MV-4-11 (cell line): ENCODE measurements around the gene CLSTN2.

Source experiments
- DNase-seq: peaks from one replicate; lab custom pipeline; 2025; lab: John Stamatoyannopoulos, UW

Gene CLSTN2

DNA sequence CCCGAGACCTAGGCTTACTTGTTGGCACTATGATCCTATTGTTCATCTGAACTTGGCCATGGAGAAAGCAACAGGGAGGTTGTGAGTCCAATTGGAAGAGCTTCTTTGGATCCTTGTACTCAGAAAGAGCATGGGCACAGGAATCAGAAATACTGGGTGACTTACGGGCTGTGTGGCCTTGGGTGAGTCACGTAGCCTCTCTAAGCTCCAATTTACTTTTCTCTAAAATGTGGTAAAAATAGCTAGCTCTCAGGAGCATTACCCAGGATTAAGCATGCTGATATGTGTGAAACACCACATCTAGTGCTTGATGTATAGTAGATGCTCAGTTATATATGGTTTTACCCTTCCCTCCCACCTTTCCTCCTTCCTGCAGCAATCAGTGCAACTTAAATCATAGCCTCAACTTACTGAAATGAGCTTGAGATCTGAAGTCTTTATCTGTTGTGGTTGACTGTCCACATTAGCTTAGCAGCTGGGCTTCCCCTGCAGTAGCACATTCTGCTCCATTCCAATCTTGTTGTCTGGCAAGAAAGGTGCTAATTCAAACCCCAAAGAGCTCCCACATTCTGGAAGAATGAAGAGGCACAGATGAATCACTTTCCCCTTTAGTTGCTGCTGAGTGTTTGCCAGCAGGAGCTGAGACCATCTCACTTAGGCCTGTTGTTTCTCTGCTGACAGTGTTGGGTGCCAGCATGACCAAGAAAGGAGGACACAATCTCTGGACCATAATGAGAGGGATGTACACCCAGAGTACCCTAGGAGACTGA lies 443.8 kb downstream of the CLSTN2 start:
- DNase-seq: no peak

DNA sequence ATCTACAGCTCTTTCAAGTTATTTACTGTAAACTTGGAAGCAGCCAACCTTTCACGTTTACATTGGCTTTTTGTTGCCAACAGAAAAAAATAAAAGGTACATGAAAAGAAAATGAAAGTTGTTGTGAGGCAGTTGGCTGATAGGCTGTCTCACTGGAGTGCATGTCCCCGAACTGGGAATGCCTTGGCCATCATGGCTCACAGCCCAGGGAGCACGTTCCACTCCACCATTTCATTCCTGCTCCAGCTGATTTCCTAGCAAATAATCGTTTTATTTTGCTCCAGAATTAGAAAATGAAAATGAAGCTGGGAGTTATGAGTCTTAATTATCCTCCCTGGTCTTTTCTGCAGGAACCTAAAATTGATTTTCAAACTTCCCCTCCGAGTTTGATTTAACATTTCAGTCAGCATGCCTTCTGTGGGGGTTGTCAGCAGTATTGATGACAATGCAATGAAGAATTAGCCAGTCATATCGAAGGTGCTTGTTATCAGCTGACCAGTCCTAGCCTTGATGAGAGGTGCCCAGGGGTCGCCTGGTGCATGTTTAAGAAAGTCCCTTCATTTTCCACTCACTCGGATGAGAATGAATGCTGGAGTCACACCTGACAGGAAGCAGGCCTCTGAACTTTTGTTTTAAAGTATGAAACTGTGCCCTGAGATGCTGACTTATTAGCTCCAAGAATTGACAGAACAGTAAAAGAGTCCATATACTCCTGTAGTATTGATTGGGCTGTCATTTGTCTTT lies 449.2 kb downstream of the CLSTN2 start:
- no peak for DNase-seq

DNA sequence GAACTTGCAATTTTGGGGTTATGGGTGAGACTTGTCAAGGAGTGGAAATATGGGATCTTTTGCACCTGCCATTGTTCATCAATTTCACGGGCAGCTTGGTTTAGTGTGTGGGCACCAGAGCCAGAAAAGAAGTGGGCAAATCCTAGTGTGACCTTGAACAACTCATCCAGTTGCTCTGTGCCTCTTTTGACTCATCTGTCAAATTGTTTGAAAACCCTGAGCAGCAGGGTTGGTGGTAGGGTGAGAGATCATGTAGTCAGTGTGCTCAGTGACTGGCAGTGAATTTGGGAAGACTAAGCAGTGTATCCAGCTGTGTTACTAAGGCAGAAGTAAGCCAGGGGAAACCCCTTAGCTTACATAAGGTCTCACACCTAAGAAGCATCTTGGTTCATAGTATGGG lies 449.9 kb downstream of the CLSTN2 start:
- DNase-seq: no peak

DNA sequence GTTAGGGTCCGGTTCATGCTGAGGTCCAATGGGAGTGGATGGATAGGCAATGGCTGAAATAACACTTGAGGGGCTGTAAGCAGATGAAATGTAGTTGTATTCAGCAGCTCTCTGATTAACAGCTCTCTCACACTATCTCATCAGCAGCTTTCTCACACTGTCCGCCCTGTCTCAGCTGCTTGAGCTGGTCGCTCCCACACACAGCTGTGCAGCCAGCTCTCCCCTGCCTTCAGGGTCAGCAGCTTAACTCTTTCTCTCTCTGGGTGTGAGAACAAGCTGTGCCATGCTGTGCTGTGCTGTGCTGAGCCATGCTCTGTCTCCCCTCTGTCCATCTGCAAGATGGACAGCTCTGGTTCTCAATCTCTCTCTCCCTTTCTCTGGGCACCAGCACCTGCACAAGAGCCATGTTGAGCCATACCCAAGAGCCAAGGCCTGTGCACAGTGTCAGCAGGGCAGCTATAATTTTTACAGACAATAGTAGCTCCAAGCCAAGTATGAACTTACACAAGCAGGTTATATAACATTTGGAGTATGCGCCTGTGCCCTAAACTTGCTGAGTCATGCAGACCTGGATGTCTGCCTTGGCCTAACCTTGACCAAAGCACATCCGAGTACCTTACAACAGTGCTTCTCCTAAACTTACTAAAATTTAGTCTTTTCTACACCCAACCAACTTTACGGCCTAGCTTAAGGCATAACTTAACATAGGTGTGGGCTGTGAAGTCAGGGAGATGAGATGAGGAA lies 451.5 kb downstream of the CLSTN2 start:
- DNase-seq: no peak

DNA sequence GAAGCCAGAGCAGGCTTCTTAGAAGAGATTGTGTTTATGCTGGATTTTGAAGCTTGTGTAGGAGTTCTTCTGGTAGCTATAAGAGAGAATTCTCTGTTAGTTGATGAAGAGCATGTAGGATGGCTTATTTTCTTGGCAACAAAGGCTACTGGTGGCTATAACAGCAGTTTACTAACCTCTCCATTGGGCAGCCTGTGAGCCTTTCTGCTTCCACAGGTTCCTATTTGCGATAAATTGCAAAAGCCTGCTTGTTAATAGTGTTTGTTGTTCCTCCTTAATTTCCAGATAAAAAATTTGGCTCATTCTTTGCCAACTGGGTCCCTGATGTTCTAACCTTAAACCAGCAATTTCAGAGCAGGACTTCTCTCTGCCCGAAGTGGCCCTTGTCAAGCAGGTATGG lies 452.3 kb downstream of the CLSTN2 start:
- no peak for DNase-seq

DNA sequence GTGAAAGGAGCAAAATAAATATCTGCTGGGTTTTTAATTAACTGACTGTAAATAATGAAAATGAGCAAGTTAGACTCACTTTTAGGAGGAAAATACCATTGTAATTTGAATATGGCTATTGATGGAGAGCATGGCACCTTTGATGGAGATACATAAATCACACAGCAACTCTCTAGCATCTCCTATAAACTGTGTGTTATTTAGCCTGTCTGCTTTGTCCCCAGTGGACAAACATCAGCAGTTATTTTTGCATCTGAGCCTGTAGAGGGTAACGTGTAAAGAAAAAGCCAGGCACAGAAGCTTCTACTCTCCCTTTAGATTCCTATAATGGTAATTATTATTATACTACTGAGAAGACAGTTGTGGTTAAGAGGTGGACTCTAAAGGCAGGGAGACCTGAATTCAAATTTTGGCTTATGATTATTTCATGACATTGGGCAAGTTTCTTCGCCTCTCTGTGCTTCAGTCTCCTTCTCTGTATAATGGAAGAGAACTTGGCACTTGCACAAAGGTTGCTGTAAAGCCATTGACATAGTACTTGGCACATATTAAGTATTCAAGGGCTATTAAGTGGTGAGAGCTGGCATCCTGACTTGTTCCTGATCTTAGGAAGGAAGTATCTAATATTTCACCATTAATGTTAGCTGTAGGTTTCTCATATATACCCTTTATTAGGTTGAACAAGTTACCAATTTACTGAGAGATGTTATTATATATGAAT lies 453.4 kb downstream of the CLSTN2 start:
- DNase-seq: no peak

DNA sequence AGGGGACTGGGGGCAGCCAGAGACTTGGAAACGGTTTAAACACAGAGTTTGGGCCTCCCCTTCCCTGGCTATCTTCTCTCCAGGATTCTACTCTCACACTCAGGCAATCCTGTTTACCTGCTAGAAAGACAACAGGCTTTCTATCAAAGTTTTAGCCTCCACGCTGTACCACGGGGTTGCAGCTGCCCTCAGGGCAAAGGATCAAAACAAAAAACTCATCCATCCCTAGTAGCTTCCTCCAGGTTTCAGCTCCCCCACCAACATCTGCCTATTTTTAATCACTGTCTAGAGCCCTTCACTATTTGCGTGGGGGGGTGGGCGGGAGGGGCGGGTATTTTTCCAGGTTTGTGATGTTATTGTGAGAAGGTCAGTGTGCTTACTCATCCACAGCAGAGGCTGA lies 456.1 kb downstream of the CLSTN2 start:
- DNase-seq: no peak

DNA sequence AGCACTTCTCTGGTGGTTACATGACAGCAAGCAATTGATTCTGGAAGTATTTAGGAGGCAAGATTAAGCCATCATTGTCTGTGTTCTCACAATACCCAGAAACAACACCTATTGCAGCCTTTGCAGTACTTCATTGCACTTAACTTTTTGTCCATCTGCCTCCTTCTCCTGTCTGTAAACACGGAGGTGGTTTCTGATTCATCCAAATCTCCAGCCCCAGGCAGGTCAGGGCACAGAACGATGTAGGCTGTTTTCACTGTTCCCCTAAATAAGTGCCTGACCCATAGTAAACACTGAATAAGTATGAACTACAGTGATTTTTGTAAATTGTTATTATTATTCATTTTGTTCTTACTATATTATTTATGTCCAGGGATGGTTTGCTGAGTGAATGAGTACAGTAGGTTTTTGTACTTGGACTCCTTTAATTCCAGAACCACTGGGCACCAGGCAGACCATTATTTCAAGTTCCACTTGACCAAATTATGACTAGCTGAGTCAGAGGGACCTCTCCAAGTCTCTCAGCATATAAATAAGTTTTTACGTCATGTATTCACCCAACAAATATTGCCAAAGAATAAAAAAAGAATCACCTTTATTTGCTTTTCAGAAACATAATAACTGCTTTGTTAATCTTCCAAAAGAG lies 459.6 kb downstream of the CLSTN2 start:
- DNase-seq: no peak

DNA sequence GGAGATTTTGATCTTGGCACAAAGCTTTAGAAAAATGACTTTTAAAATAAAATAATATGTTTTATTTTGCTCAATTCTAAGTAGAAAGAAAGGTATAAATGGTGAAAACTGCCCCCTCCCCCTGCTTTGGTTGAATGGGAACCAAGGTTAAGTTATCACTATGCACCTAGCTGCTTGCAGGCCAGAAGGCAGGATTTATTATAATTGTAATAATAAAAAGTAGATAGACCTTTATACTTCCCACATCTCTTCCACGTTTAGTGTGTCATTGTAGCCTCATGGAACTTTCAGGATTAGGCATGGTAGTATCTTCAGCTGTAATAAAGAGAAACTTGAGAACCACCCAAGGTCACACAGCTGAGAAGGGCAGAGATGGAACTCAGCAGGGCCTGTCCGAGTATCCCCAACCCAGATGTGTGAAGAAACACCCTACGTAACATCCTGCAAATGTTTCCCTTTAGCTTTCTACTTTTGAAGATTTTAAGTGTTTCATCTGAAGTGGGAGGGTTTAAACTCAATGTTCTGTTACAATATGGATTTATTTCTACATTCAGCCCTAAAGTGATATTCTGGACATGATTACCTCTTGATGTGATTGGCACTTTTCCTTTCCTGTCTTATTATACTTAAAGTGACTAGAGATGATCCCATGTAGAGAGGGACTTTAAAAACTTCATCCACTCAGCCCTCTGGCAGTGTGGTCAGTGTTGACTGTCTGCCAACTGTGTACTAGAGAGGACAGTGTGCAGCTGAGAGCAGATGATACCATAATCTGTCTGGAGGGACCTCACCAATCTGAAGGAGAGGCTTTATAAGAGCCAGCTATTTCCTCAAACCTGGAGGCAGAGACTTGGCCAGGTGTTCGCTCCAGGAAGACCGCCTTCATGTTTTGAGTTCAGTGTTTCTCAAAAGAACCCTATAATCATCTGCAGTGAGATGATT lies 460.4 kb downstream of the CLSTN2 start:
- no peak for DNase-seq

DNA sequence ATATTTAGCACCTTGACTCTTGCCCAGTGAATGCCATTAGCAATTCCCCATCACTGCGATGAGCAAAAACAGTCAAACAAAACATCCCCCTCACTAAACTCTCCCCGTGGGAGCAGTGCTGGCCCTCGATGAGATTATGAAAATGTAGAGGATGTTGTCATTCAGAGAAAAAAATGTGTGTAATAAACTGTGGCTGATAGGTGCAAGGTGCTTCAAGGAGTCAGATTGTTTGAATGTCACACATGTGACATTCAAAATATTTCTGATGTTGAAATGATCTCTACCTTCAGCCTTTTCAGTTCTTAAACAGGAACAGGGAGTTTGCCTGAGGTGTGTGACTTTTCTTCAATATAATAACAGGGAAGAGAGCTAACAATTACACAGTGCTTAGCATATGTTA lies 461.1 kb downstream of the CLSTN2 start:
- DNase-seq: no peak

DNA sequence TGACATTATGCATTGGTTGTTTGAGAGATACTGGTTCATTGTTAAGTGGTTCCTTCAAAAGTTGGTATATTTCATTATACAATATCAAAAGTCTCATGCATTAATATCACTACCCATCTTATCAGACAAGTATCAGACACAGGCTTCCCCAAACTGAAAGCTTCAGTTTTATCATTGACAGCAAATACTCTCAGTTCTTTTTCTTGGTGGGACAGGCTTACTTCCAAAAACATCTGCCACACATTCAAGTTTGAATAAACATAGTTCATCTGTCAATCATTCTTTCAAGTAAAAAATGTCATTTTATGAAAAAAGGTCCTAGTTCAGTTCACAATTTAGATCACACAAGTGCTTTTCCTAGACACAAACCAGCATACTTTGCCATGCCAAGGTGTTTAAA lies 462.9 kb downstream of the CLSTN2 start:
- DNase-seq: no peak

DNA sequence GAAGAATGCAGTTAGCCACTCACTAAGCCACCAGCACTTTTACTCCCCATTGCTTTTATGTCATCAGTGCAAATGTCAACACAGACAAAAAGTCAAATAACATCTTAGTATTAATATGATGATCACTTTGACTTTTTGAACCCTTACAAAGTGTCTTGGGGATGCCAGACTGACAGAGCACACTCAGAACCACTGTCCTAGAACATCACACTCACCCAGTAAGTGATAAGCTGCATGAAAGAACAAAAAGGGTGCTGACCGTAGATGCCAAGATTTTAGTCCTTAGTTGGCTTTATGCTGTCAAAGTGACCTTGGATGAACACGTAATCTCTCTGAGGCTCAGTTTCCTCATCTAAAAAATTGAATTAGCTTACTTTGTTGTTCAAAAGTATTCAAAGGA lies 463.4 kb downstream of the CLSTN2 start:
- no peak for DNase-seq

DNA sequence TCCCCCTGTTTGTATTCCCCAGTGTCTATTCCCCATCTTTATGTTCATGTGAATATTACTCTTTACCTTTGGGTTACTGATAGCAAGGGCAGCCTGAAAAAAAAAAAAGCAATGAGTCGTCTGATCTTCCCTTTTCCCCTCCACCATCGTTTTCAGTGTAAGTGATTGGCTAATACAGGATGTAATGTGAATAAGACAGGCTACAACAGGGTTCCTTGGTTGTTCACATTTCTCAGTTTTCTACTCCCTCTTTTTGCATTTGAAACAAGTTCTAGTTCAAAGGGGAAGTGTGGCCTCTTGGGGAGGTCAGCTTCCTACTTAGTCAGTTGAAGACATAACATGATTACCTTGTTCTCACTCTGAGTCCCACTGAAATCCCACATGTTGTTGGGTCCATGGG lies 464.9 kb downstream of the CLSTN2 start:
- DNase-seq: peak; percentile 86

DNA sequence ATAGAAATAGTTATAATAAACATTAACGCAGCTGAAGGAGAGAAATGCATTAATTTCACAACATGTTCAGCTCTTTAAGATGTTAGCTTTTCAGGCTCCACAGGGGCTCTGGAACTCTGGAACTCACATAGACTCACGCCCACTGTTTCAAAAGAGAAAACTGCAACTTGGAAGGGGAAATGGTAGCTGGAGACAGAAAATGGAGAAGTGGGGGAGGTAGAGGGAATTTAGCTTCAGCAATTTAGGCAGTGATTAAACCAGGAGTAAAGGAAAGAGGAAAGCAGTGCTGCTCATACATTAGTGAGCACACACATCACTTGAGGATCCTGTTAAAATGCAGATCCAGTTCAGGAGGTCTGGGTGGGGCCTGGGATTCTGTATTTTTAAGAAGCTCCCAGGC lies 468.1 kb downstream of the CLSTN2 start:
- peak; percentile 49 for DNase-seq

DNA sequence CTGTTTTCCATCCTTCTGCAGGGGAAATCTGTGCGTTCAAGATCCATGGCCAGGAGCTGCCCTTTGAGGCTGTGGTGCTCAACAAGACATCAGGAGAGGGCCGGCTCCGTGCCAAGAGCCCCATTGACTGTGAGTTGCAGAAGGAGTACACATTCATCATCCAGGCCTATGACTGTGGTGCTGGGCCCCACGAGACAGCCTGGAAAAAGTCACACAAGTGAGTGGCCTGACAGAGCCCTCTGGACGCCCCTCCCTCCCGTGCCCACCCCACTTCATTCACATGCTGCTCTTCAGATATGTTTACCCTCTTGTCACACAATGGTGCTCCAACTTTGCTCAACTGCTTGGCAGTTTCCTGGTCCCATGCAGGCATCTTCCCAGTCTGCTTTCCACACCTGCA lies 468.6 kb downstream of the CLSTN2 start:
- no peak for DNase-seq

DNA sequence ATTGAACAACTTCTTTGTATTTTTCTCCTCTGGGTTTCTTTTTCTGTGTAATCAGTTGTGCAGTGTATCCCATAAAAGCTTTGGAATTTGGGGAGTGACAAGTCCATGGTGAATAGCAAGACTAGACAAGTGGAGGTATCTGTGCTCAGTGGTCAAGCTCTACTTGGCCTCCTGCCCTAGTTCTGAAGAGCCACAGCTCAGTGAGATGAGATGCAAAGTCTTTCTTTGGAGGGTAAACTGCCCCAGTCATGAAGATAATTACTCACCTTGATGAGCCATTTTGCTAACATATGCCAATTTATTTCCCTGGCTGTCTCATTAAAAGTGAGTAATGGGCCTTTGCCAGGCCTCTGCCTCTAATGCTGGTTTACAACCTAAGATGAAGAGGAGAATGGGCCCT lies 471.7 kb downstream of the CLSTN2 start:
- DNase-seq: no peak

DNA sequence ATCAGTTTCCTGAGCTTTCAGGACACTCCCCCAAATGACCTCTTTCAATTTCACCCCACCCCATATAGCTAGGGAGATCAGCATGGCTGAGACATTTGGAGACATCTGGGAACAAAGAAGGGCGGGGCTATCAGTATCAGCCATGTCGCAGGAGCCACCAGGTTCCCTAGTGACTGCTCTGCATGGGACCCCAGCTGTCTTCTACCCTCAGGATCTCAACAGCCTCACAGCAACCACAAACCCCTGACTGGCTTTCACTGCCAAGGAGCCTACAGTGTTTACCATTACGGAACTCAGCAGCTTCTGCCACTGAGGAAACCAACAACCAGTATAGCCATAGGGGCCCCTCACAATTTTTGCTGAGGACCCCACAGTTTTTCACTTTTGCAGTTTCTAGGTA lies 473.3 kb downstream of the CLSTN2 start:
- no peak for DNase-seq

DNA sequence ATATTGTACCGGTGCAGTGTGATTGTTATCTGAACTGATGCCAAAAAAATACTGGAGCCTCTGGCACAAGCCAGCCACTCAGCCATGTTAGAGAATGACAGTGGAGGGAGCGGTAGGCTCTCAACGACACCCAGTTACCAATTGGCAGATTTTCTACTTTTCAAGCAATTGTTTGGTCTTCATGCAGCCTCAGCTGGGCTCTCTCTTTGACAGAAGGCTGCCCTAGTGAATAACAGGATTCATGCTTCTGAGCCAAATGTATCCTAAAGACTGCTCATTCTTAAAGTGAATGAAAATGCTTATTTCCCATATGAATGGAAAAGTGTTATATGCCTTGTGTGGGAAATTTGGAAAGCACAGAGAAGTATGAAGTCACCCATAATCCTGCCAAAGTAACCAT lies 481.7 kb downstream of the CLSTN2 start:
- no peak for DNase-seq

DNA sequence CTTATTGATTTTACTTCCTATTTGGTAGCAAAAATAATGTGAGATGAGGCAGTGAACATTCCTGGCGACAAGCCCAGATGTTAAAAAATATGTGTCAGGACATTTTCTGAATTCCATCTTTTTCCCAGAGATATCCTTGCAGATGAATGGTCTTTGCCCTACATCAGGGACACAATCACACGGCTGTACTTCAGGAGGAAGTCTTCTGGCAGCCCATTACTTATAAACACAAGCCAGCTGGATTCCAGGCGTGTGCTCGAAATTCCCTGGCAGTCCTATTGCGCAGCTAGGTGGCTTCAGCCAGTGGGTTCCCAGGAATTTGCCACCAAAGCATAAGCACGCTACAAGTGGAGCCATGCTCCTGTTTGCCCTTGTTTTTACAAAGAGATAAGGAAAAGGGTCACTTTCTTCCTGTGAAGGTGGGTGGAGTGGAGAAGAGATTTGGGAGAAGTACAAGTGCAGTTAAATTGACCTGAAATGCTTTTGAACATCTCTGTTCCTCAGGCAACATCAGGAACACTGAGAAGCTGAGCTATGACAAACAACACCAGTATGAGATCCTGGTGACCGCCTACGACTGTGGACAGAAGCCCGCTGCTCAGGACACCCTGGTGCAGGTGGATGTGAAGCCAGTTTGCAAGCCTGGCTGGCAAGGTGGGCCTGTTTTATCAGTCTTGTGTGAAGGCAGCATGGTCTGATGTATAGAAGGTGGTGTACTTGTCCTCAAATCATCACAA lies 485.8 kb downstream of the CLSTN2 start:
- DNase-seq: no peak

DNA sequence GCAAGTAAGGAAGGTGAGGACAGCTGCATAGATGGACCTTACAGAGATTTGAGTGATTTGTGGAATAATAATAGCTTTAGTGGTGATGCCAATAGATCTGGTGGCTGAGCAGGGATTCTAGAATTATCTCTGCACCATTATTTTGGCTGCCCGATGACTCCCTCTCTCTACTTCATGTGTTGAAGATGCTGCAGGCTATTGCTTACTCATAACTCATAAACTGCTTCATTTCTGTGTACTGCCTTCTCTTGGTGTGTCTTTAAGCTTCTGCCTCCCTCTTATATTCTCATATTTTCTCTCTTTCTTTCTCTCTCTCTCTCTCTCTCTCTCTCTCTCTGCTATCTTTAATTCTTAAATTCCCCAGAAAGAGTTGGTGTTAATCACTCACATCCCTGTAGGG lies 486.9 kb downstream of the CLSTN2 start:
- no peak for DNase-seq
